GM10248 (cell line): ENCODE measurements around the gene ASB2.
A peak's percentile ranks its signal among the peaks of the same experiment; 100 is the strongest.

Source experiments
- CTCF ChIA-PET: fragments of 300-600 bp; sonication (Branson Sonifier 250); formaldehyde crosslinking; extraction: SDS; loops from one replicate; lab custom pipeline; 2021; ENCODE audit warnings: antibody characterized with exemption; lab: Yijun Ruan, JAX
- POLR2A ChIA-PET: fragments of 350-650 bp; sonication (Branson Sonifier 250); formaldehyde crosslinking; extraction: SDS; loops from one replicate; lab custom pipeline; 2020; ENCODE audit warnings: antibody characterized with exemption; lab: Yijun Ruan, JAX
- DNase-seq: peaks from one replicate; pipeline ENCODE4 v3.0.0; 2012; ENCODE audit errors: extremely low spot score
- CTCF ChIP-seq: IDR thresholded peaks from 2 replicates; pipeline ENCODE4 v1.5.1; 2012; ENCODE audit warnings: mild to moderate bottlenecking, low read depth; ENCODE audit errors: extremely low read depth, missing control alignments, control extremely low read depth

ASB2 gene

GRCh38 chr14:93974833-93975232 lies 1.5 kb downstream of the ASB2 start:
- no peak for TF ChIP-seq CTCF
- POLR2A ChIA-PET = interaction anchor here (1.1 to 2.2 kb wide), 2 partner anchors 13 to 22 kb away, joined by 5 read pairs; no protein-coding TSS in a partner anchor
- no peak for DNase-seq
- CTCF ChIA-PET = interaction anchor here (0.7 to 17.2 kb wide), 11 partner anchors 9 to 62 kb away, joined by 3 to 212 read pairs (median 11); partner anchors contain the start of gene CCDC197

- POLR2A ChIA-PET = interaction anchor here (1.1 to 2.2 kb wide), 2 partner anchors 12 to 22 kb away, joined by 5 read pairs; no protein-coding TSS in a partner anchor
These were observed 2.1 kb downstream of the ASB2 start for GRCh38 chr14:93974299-93974698.

GRCh38 chr14:93973607-93974006 lies 2.8 kb downstream of the ASB2 start:
- no peak for DNase-seq
- TF ChIP-seq CTCF = no peak
- ChIA-PET CTCF (interaction anchor here (1.2 to 17.2 kb wide), 6 partner anchors 10 to 34 kb away, joined by 3 to 212 read pairs (median 44); partner anchors contain the start of gene CCDC197), POLR2A (interaction anchor here (0.8 to 2.2 kb wide), 4 partner anchors 11 to 34 kb away, joined by 3 to 6 read pairs (median 4); no protein-coding TSS in a partner anchor)

More at GRCh38 chr14:93974299-93974698, 2.1 kb downstream of the ASB2 start:
- TF ChIP-seq CTCF = no peak
- DNase-seq = no peak
- CTCF ChIA-PET = interaction anchor here (0.7 to 17.2 kb wide), 11 partner anchors 9 to 62 kb away, joined by 3 to 212 read pairs (median 11); partner anchors contain the start of gene CCDC197

- POLR2A ChIA-PET = interaction anchor here (0.7 to 2.2 kb wide), 5 partner anchors 10 to 33 kb away, joined by 3 to 6 read pairs (median 3); no protein-coding TSS in a partner anchor
- no peak for DNase-seq
- CTCF ChIA-PET = interaction anchor here (1.0 to 17.2 kb wide), 8 partner anchors 9 to 33 kb away, joined by 3 to 212 read pairs (median 20); partner anchors contain the start of gene CCDC197
- TF ChIP-seq CTCF = no peak
These were observed 3.7 kb downstream of the ASB2 start for GRCh38 chr14:93972618-93973205.

GRCh38 chr14:93971635-93972027 lies 4.7 kb downstream of the ASB2 start:
- CTCF ChIA-PET = interaction anchor here (1.2 to 17.2 kb wide), 13 partner anchors 9 to 65 kb away, joined by 3 to 212 read pairs (median 7); partner anchors contain the start of gene CCDC197
- DNase-seq = no peak
- POLR2A ChIA-PET = interaction anchor here (1.6 to 2.0 kb wide), 3 partner anchors 12 to 20 kb away, joined by 6 to 18 read pairs (median 6); no protein-coding TSS in a partner anchor
- TF ChIP-seq CTCF = no peak

GRCh38 chr14:93970965-93971634 lies 5.3 kb downstream of the ASB2 start:
- ChIA-PET CTCF (interaction anchor here (1.1 to 17.2 kb wide), 16 partner anchors 8 to 65 kb away, joined by 3 to 212 read pairs (median 6); partner anchors contain the start of gene CCDC197), POLR2A (interaction anchor here (0.9 to 2.0 kb wide), 4 partner anchors 8 to 31 kb away, joined by 3 to 18 read pairs (median 5); no protein-coding TSS in a partner anchor)
- TF ChIP-seq CTCF = no peak
- peak; percentile 77 for DNase-seq
